NCI-H345 treated with DMSO at 0.1 percent for 48 hours (cell line): Measurements from ENCODE around the gene LDHD.

ENCODE experiments used
- DNase-seq: peaks from one replicate; lab custom pipeline; 2025; ENCODE audit not compliant: unreplicated experiment; lab: John Stamatoyannopoulos, UW

The LDHD gene

GRCh38 chr16:75081179-75081859 lies 35.3 kb downstream of the LDHD start:
- no peak for DNase-seq

GRCh38 chr16:75080205-75081029 lies 36.2 kb downstream of the LDHD start:
- DNase-seq, result no peak

GRCh38 chr16:75079346-75079926 lies 37.1 kb downstream of the LDHD start:
- no peak for DNase-seq

- no peak for DNase-seq
Measured at GRCh38 chr16:75078886-75079285, 37.7 kb downstream of the LDHD start.

- peak; percentile 59 for DNase-seq
Measured at GRCh38 chr16:75075688-75076268, 40.8 kb downstream of the LDHD start.

GRCh38 chr16:75074920-75075687 lies 41.5 kb downstream of the LDHD start:
- DNase-seq, result peak; percentile 59

GRCh38 chr16:75074304-75074793 lies 42.2 kb downstream of the LDHD start:
- DNase-seq, result no peak

GRCh38 chr16:75073545-75074303 lies 42.9 kb downstream of the LDHD start:
- no peak for DNase-seq

GRCh38 chr16:75072239-75072947 lies 44.2 kb downstream of the LDHD start:
- DNase-seq, result no peak

- no peak for DNase-seq
Measured at GRCh38 chr16:75071621-75072020, 45.0 kb downstream of the LDHD start.

- no peak for DNase-seq
Measured at GRCh38 chr16:75070012-75070841, 46.4 kb downstream of the LDHD start.

GRCh38 chr16:75068085-75069031 lies 48.2 kb downstream of the LDHD start:
- DNase-seq, result no peak

GRCh38 chr16:75066861-75067447 lies 49.6 kb downstream of the LDHD start:
- DNase-seq, result no peak

- no peak for DNase-seq
Measured at GRCh38 chr16:75065521-75066149, 50.9 kb downstream of the LDHD start.

GRCh38 chr16:75065149-75065505 lies 51.5 kb downstream of the LDHD start:
- no peak for DNase-seq

- no peak for DNase-seq
Measured at GRCh38 chr16:75064403-75065148, 52.0 kb downstream of the LDHD start.
